Mucosa of rectum (tissue), 2 donors: ENCODE results near the gene PSMA2.

Experiments
- H3K27ac ChIP-seq, 2 donors: one replicate each; pipeline ENCODE4 v1.7.0; 2013; ENCODE audit warnings: inconsistent platforms in 2 of 2, low read depth in 2 of 2, low read length in 2 of 2
- H3K27me3 ChIP-seq, 2 donors: one replicate each; pipeline ENCODE4 v1.7.0; 2013; ENCODE audit warnings: low read length in 2 of 2; ENCODE audit not compliant: control insufficient read depth in 2 of 2, insufficient read depth in 2 of 2
- H3K36me3 ChIP-seq, 2 donors: one replicate each; pipeline ENCODE4 v1.7.0; 2013; ENCODE audit warnings: low read length in 2 of 2; ENCODE audit not compliant: control insufficient read depth in 2 of 2, insufficient read depth in 2 of 2
- H3K4me1 ChIP-seq, 2 donors: one replicate each; pipeline ENCODE4 v1.7.0; 2013; ENCODE audit warnings: low read length in 2 of 2, mild to moderate bottlenecking in 1 of 2; ENCODE audit not compliant: control insufficient read depth in 2 of 2, insufficient read depth in 2 of 2
- H3K4me3 ChIP-seq, 2 donors: one replicate each; pipeline ENCODE4 v1.7.0; 2013; ENCODE audit warnings: low read length in 2 of 2
- H3K9ac ChIP-seq, 2 donors: one replicate each; pipeline ENCODE4 v1.7.0; 2013; ENCODE audit warnings: low read length in 2 of 2, low read depth in 1 of 2, mild to moderate bottlenecking in 1 of 2
- H3K9me3 ChIP-seq, 2 donors: one replicate each; pipeline ENCODE4 v1.7.0; 2013; ENCODE audit warnings: low read length in 2 of 2; ENCODE audit not compliant: control insufficient read depth in 2 of 2
- donor health status: healthy.
- donor health status: Normal muscosa, but diverticular disease.

The PSMA2 gene

DNA sequence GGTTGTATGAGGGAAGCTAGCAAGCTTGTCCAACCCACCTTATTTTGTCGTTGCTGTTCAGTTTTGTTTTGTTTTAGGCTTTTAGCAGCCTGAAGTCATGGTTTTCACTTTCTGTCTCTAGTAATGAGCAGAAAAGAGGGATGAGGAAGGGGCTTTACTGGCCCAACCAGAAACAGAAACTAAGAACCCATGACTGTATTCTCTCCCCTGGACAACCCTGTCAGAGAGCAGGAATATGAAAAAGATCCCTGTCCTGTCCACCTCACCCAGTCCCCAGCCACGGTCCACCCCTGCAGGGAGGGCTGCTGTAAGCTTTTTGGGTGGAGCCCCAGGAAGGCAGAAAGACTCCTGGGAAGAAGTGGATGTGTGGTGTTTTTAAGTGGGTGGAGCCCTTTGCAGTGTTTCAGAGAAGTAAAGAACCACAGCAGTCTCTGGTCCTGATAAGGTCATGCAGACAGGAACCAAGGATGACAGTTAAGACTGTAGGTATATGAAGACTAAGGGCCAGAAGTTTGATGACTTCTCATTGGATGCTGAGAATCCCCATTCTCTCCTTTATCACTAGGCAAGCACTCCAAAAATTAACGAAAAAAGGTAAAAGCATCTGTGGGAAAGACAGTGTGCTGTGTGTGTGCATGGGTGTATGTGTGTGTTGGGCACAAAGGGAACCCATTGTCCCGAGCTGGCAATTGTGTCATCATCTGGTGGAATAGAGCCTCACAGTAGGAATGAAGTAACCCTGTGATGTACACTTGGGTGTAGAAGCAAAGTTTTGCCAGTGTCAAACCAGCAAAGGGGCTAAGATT is 14.1 kb upstream of the PSMA2 start:
- no peaks in the 10 kb centered on the region for H3K4me1 ChIP-seq
- no peaks in the 10 kb centered on the region for H3K9me3 ChIP-seq
- no peaks in the 10 kb centered on the region for H3K27me3 ChIP-seq
- no peak overlapping the region for H3K4me3 ChIP-seq
- no peaks in the 10 kb centered on the region for H3K36me3 ChIP-seq
- no peak overlapping the region for H3K9ac ChIP-seq
- no peak overlapping the region for H3K27ac ChIP-seq

GRCh38 chr7:42940985-42941847 is 9.2 kb upstream of the PSMA2 start:
- no peaks in the 10 kb centered on the region for H3K27me3 ChIP-seq
- H3K27ac ChIP-seq, result no peak overlapping the region
- no peak overlapping the region for H3K4me3 ChIP-seq
- H3K4me1 ChIP-seq, result no peaks in the 10 kb centered on the region
- H3K9ac ChIP-seq, result no peak overlapping the region
- peaks cover 18 to 29% of the 10 kb centered on the region in 2 donors for H3K36me3 ChIP-seq
- no peaks in the 10 kb centered on the region for H3K9me3 ChIP-seq

DNA sequence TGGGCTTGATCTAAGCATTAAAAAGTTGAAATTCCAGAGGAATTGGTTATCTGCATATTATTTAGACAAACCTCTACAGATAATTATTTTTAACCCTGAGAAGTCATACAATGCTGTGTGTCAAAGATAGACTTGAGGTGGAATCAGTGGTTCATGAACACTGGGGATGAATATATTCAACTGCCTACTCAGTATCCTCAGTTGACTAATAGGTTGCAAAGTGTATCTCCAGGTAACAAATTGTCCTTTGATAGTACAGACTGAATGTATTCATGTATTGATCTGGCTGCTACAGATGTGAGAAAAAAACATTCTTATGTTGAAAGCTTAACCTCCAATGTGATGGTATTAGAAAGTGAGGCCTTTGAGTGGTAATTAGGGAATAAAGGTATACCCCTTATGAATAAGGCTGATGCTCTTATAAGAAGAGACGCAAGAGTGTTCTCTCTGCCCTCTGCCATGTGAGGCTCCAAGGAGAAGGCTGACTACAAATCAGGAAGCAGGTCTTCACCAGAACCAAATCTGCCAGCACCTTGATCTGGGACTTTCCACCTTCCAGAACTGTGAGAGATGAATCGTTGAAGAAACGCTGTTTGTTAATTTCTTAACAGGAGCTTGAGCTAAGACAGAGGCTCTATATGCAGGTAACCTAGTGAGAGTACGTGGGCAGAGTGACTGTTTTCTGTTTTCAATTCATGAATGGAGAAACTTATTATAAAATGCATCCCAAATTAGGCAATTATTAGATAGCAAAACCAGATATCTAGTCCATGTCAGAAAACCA is 7.7 kb upstream of the PSMA2 start:
- no peaks in the 10 kb centered on the region for H3K4me1 ChIP-seq
- no peaks in the 10 kb centered on the region for H3K9me3 ChIP-seq
- no peak overlapping the region for H3K4me3 ChIP-seq
- H3K9ac ChIP-seq, result no peak overlapping the region
- H3K36me3 ChIP-seq, result peaks cover 30 to 43% of the 10 kb centered on the region in 2 donors
- no peaks in the 10 kb centered on the region for H3K27me3 ChIP-seq
- no peak overlapping the region for H3K27ac ChIP-seq

DNA sequence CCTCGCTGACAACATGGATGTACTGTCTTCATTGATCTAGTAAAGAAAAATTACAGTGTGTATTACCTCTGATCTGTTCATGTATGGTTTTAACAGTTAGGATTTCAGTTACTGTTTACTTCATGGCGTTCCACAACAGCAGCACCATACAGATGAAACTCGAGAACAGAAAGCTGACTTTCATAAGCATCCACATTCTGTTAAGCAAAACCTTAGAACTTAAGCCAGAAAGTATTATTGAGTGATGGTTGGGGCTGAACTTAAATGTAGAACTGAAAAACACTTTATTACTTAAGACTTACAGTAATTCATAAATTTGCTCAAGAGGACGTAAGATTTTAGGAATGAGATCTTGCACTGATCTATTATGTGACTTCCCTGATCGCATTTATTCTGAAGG is 3.9 kb upstream of the PSMA2 start:
- peaks cover 30 to 43% of the 10 kb centered on the region in 2 donors for H3K36me3 ChIP-seq
- H3K4me3 ChIP-seq, result no peak overlapping the region
- no peaks in the 10 kb centered on the region for H3K27me3 ChIP-seq
- H3K4me1 ChIP-seq, result peaks cover 10 to 12% of the 10 kb centered on the region in 2 donors
- no peaks in the 10 kb centered on the region for H3K9me3 ChIP-seq
- no peak overlapping the region for H3K27ac ChIP-seq
- H3K9ac ChIP-seq, result no peak overlapping the region

DNA sequence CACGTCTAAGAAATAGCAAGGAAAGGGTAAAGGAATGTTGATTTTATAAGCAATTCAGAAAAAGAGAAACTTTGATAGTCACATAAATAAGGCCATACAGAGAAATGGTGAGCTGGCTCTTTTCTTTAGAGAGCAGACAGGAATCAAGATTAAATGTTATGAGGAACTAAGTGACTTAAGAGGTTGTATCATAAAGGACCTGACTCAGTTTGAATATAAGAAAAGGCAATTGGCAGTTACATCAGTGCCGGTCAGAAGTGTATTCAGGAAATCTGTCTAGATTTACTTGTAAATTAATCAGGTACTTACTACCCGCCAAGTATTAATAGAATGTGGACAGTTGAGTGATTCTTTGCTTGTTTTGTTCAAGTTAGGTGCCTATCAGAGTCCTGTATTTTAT is 2.3 kb upstream of the PSMA2 start:
- Histone ChIP-seq H3K27ac (no peak overlapping the region), H3K9ac (no peak overlapping the region), H3K4me1 (peaks cover 19 to 21% of the 10 kb centered on the region in 2 donors), H3K4me3 (no peak overlapping the region), H3K9me3 (no peaks in the 10 kb centered on the region), H3K27me3 (no peaks in the 10 kb centered on the region), H3K36me3 (peaks cover 30 to 36% of the 10 kb centered on the region in 2 donors)

GRCh38 chr7:42932811-42933591 is 1.0 kb upstream of the PSMA2 start:
- Histone ChIP-seq H3K4me3 (peak overlapping the region; percentile 96 to 99), H3K4me1 (peaks cover 19 to 23% of the 10 kb centered on the region in 2 donors), H3K9me3 (no peaks in the 10 kb centered on the region), H3K27me3 (no peaks in the 10 kb centered on the region), H3K27ac (peak overlapping the region in 1 of 2 donors; percentile 69), H3K36me3 (peaks cover 22 to 25% of the 10 kb centered on the region in 2 donors), H3K9ac (peak overlapping the region; percentile 77 to 79)

GRCh38 chr7:42931447-42931833 is 534 bp downstream of the PSMA2 start:
- H3K4me1 ChIP-seq, result peaks cover 19 to 23% of the 10 kb centered on the region in 2 donors
- peaks cover 15 to 16% of the 10 kb centered on the region in 2 donors for H3K36me3 ChIP-seq
- peak overlapping the region; percentile 79 to 97 for H3K9ac ChIP-seq
- peak overlapping the region; percentile 46 to 78 for H3K27ac ChIP-seq
- H3K9me3 ChIP-seq, result no peaks in the 10 kb centered on the region
- H3K4me3 ChIP-seq, result peak overlapping the region; percentile 96 to 99
- H3K27me3 ChIP-seq, result no peaks in the 10 kb centered on the region

GRCh38 chr7:42930889-42931288 is 1.1 kb downstream of the PSMA2 start:
- no peaks in the 10 kb centered on the region for H3K27me3 ChIP-seq
- H3K36me3 ChIP-seq, result peaks cover 16 to 17% of the 10 kb centered on the region in 2 donors
- H3K4me3 ChIP-seq, result peak overlapping the region; percentile 96 to 99
- peak overlapping the region in 1 of 2 donors; percentile 48 for H3K27ac ChIP-seq
- H3K9ac ChIP-seq, result peak overlapping the region in 1 of 2 donors; percentile 79
- H3K9me3 ChIP-seq, result no peaks in the 10 kb centered on the region
- peaks cover 19 to 23% of the 10 kb centered on the region in 2 donors for H3K4me1 ChIP-seq

DNA sequence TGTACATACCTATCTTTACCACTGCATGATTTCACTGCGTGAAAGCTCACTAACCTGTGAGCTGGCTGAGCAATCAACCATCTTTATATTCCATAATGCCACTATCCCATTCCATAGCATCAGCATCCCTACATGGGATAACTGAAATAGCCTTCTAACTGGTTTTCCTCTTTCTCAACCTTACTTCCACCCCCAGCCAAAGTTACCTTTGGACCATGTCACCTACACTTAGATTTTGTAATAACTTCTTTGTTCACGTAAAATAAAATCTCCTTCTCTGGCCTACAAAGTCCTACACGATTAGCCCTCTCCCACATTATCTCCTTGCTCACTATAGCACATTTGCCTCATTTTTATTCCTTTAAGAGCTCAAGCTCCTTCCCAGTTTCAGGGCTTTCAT is 2.5 kb downstream of the PSMA2 start:
- Histone ChIP-seq H3K9me3 (no peaks in the 10 kb centered on the region), H3K4me3 (no peak overlapping the region), H3K27ac (no peak overlapping the region), H3K36me3 (peaks cover 18 to 20% of the 10 kb centered on the region in 2 donors), H3K9ac (no peak overlapping the region), H3K27me3 (no peaks in the 10 kb centered on the region), H3K4me1 (peaks cover 19 to 23% of the 10 kb centered on the region in 2 donors)
